GM19025 (cell line): Measurements from ENCODE around the gene NBEA.
"Not testable (repeated sequence)": the region's sequence is repeated elsewhere in the genome, so short reads cannot be mapped to it uniquely, and the experiment has no call there.

Source experiments
- ATAC-seq: cut with Tn5 transposase; IDR thresholded peaks from one replicate; pipeline ENCODE4 v1.9.1; 2021; ENCODE audit warnings: mild to moderate bottlenecking, low read depth, moderate library complexity; ENCODE audit not compliant: unreplicated experiment

NBEA gene

GRCh38 chr13:34951528-34951927, 9.5 kb downstream of the NBEA start:
- no peak for ATAC-seq

- ATAC-seq = no peak
These were observed 17.4 kb downstream of the NBEA start for GRCh38 chr13:34959489-34959888.

GRCh38 chr13:34964558-34964957, 22.5 kb downstream of the NBEA start:
- no peak for ATAC-seq

- no peak for ATAC-seq
These were observed 25.9 kb downstream of the NBEA start for GRCh38 chr13:34967851-34968562.

GRCh38 chr13:34969539-34969938, 27.5 kb downstream of the NBEA start:
- ATAC-seq = not testable (repeated sequence)

- no peak for ATAC-seq
These were observed 28.9 kb downstream of the NBEA start for GRCh38 chr13:34970961-34971360.

GRCh38 chr13:34971473-34971872, 29.4 kb downstream of the NBEA start:
- ATAC-seq = no peak

GRCh38 chr13:34985199-34985598, 43.1 kb downstream of the NBEA start:
- not testable (repeated sequence) for ATAC-seq

GRCh38 chr13:34988330-34988791, 46.3 kb downstream of the NBEA start:
- ATAC-seq = no peak

- ATAC-seq = no peak
These were observed 48.5 kb downstream of the NBEA start for GRCh38 chr13:34990399-34991214.

- ATAC-seq = no peak
These were observed 51.4 kb downstream of the NBEA start for GRCh38 chr13:34993470-34993869.

- ATAC-seq = not testable (repeated sequence)
These were observed 61.7 kb downstream of the NBEA start for GRCh38 chr13:35003734-35004133.

GRCh38 chr13:35005051-35005450, 63.0 kb downstream of the NBEA start:
- ATAC-seq = no peak

GRCh38 chr13:35014606-35015213, 72.6 kb downstream of the NBEA start:
- no peak for ATAC-seq

- no peak for ATAC-seq
These were observed 74.5 kb downstream of the NBEA start for GRCh38 chr13:35016362-35017112.

- ATAC-seq = no peak
These were observed 83.2 kb downstream of the NBEA start for GRCh38 chr13:35025314-35025713.

- ATAC-seq = no peak
These were observed 86.3 kb downstream of the NBEA start for GRCh38 chr13:35028338-35028867.

- ATAC-seq = no peak
These were observed 96.9 kb downstream of the NBEA start for GRCh38 chr13:35039012-35039411.

- ATAC-seq = no peak
These were observed 104.5 kb downstream of the NBEA start for GRCh38 chr13:35046587-35046986.

GRCh38 chr13:35055705-35056104, 113.6 kb downstream of the NBEA start:
- ATAC-seq = no peak
